Right lobe of liver (tissue), 6 donors: ENCODE results near the gene BTF3. TPM values are rescaled to one million over a fixed set of nuclear protein-coding genes. Genes with fewer than 3 reads are reported as not detected.

Experiments used
- ATAC-seq, 4 donors: fragments of 200-7000 bp; cut with Tn5 transposase; one replicate each; pipeline ENCODE4 v1.9.1; 2020; ENCODE audit warnings: mild to moderate bottlenecking in 4 of 4, moderate library complexity in 4 of 4
- DNase-seq, 3 donors: peaks; one replicate each; pipeline ENCODE4 v3.0.0-alpha.2; 2020
- H3K27ac ChIP-seq, 3 donors: fragments of 200-600 bp; one replicate each; pipeline ENCODE4 v1.8.0; 2022
- H3K27me3 ChIP-seq, 2 donors: fragments of 200-600 bp; one replicate each; pipeline ENCODE4 v1.8.0; 2022
- H3K36me3 ChIP-seq, 4 donors: fragments of 200-600 bp; sonication (generic) in 1 of 4; one replicate each; pipeline versions ENCODE4 v1.5.1 to v1.8.0; 2017 to 2022; ENCODE audit warnings: control low read depth in 1 of 4
- H3K4me1 ChIP-seq, 4 donors: fragments of 200-600 bp; sonication (generic) in 1 of 4; one replicate each; pipeline versions ENCODE4 v1.5.1 to v1.8.0; 2017 to 2022; ENCODE audit warnings: control low read depth in 1 of 4
- H3K4me3 ChIP-seq, 3 donors: fragments of 200-600 bp; one replicate each; pipeline ENCODE4 v1.8.0; 2022
- H3K9me3 ChIP-seq, 4 donors: fragments of 200-600 bp; sonication (generic) in 1 of 4; one replicate each; pipeline versions ENCODE4 v1.5.1 to v1.8.0; 2017 to 2022; ENCODE audit warnings: control low read depth in 1 of 4
- CTCF ChIP-seq, 4 donors: fragments of 200-600 bp in 3 of 4; fragments of 450-650 bp in 1 of 4; IDR thresholded peaks; one replicate each; pipeline versions ENCODE4 v1.5.1 to v1.8.0; 2016 to 2022; ENCODE audit warnings: antibody characterized with exemption in 4 of 4, mild to moderate bottlenecking in 2 of 4
- POLR2A ChIP-seq: fragments of 450-650 bp; IDR thresholded peaks from one replicate; pipeline ENCODE4 v1.6.1; 2017; ENCODE audit warnings: antibody characterized with exemption, mild to moderate bottlenecking
- WGBS: methylation state at CpG from one replicate; pipeline ENCODE4 v1.1.6; 2018; ENCODE audit warnings: low coverage, low lambda C conversion rate; ENCODE audit not compliant: insufficient coverage; ENCODE audit errors: missing lambda C conversion rate; 5-methylcytosine and 5-hydroxymethylcytosine counted together
- intact Hi-C, 2 donors: fragments of 100-400 bp; cut with DNase I; formaldehyde crosslinking; loops; one replicate each; pipeline versions ENCODE4 v1.11.2 to v1.14.1; 2022
- total RNA-seq, 6 experiments: library from RNA; depleted of rRNA in 2 of 6; stranded (reverse); fragments of >200 nt in 2 of 6; fragmentation: NEBNext Ultra II Directional in 3 of 6; extraction: Animal tissue kit (Norgen Biotek cat#: 25700) in 3 of 6; gene quantifications; one replicate each; pipeline versions ENCODE4 v1.1.0 to v1.2.4, GENCODE V29; 2016 to 2023
- donor health status: DM: no; HTN: yes; CAD: no.
- donor health status: DM: no; HTN: no; CAD: no.
- donor health status: DM: no; HTN: no; CAD: no.
- donor health status: DM: no; HTN: yes; CAD: no.
- donor health status: DM: no; HTN: yes; CAD: no.

The BTF3 gene
- total RNA-seq, 6 experiments from 2014 or later = 157 to 250 (median 198) TPM

GRCh38 chr5:73472116-73472515 is 26.1 kb upstream of the BTF3 start:
- intact Hi-C loops = no loop called here

GRCh38 chr5:73480500-73480899 is 17.7 kb upstream of the BTF3 start:
- H3K27me3 ChIP-seq = no peaks in the 10 kb centered on the region
- H3K4me1 ChIP-seq = no peaks in the 10 kb centered on the region
- ATAC-seq (no peak), DNase-seq (no peak)
- intact Hi-C loops = no loop called here
- H3K4me3 ChIP-seq = no peak overlapping the region
- no peaks in the 10 kb centered on the region for H3K9me3 ChIP-seq
- no peak overlapping the region for H3K27ac ChIP-seq
- WGBS = 47% methylated on average over 1 of the region's 1 CpG
- H3K36me3 ChIP-seq = no peaks in the 10 kb centered on the region
- TF ChIP-seq CTCF (IDR thresholded peaks at IDR 0.05) (no peak), POLR2A (no peak)

More at GRCh38 chr5:73472116-73472515, 26.1 kb upstream of the BTF3 start:
- TF ChIP-seq POLR2A (no peak), CTCF (IDR thresholded peaks at IDR 0.05) (no peak)
- Histone ChIP-seq H3K36me3 (no peaks in the 10 kb centered on the region), H3K27ac (no peak overlapping the region), H3K4me1 (no peaks in the 10 kb centered on the region), H3K9me3 (no peaks in the 10 kb centered on the region), H3K27me3 (no peaks in the 10 kb centered on the region), H3K4me3 (no peak overlapping the region)
- DNase-seq (no peak), ATAC-seq (no peak)
- WGBS = 38% methylated on average over 2 of the region's 3 CpGs

GRCh38 chr5:73482383-73483136 is 15.7 kb upstream of the BTF3 start:
- H3K4me1 ChIP-seq = no peaks in the 10 kb centered on the region
- DNase-seq (no peak), ATAC-seq (no peak)
- no peaks in the 10 kb centered on the region for H3K27me3 ChIP-seq
- 65% methylated on average over 3 of the region's 4 CpGs for WGBS
- no peak overlapping the region for H3K27ac ChIP-seq
- no peak overlapping the region for H3K4me3 ChIP-seq
- intact Hi-C loops = no loop called here
- no peaks in the 10 kb centered on the region for H3K9me3 ChIP-seq
- H3K36me3 ChIP-seq = no peaks in the 10 kb centered on the region
- TF ChIP-seq CTCF (IDR thresholded peaks at IDR 0.05) (no peak), POLR2A (no peak)

GRCh38 chr5:73483676-73484075 is 14.6 kb upstream of the BTF3 start:
- Histone ChIP-seq H3K4me1 (no peaks in the 10 kb centered on the region), H3K9me3 (no peaks in the 10 kb centered on the region), H3K27ac (no peak overlapping the region), H3K36me3 (no peaks in the 10 kb centered on the region), H3K4me3 (no peak overlapping the region), H3K27me3 (no peaks in the 10 kb centered on the region)
- ATAC-seq (no peak), DNase-seq (no peak)
- intact Hi-C loops = no loop called here
- TF ChIP-seq CTCF (IDR thresholded peaks at IDR 0.05) (no peak), POLR2A (no peak)
- WGBS = 42% methylated on average over 4 of the region's 4 CpGs
